Fibroblast of skin of back (primary cell): ENCODE results near the gene RNF212.
A peak's percentile ranks its signal among the peaks of the same experiment; 100 is the strongest.

ENCODE experiments used
- DNase-seq: peaks from one replicate; pipeline ENCODE4 v3.0.0-alpha.2; 2013

The RNF212 gene

GRCh38 chr4:1112821-1113182 is 562 bp downstream of the RNF212 start:
- DNase-seq = no peak

DNA sequence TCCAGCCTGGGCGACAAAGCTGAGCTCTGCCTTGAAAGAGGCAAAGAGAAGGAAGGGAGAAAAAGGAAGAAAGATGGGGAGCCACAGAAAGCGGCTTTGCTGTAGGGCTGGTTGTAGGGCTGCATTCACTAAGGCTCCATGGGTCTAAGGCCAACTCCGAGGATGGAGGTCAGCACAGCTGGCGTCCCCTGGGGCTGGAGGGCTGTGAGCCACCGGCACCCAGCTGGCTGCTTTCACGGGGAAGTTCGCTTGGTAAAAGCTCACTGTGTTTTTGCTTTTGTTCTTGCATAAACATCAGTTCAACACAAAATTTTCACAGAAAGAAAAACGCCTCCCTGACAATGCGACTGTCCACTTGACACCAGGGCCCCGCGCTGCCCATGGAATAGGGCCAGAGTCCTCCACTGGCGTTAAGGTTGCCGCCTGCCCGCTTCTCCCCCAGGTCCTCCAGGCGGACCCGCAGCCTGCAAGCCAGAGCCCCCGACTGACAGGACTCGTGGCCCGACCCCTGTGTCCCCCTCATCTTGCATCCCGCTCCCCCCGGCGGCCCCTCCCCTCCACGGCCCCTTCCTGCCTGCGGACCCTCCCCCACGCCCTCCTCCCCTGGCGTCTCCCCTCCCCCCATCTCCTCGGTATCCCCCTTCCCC is 1.1 kb downstream of the RNF212 start:
- DNase-seq = no peak

- DNase-seq = no peak
Observed at GRCh38 chr4:1111259-1111809, 2.0 kb downstream of the RNF212 start.

GRCh38 chr4:1109898-1110506 is 3.4 kb downstream of the RNF212 start:
- DNase-seq = peak; percentile 8

- no peak for DNase-seq
Observed at GRCh38 chr4:1109333-1109732, 4.0 kb downstream of the RNF212 start.

GRCh38 chr4:1105662-1106061 is 7.7 kb downstream of the RNF212 start:
- DNase-seq = no peak

GRCh38 chr4:1105067-1105466 is 8.3 kb downstream of the RNF212 start:
- DNase-seq = no peak

DNA sequence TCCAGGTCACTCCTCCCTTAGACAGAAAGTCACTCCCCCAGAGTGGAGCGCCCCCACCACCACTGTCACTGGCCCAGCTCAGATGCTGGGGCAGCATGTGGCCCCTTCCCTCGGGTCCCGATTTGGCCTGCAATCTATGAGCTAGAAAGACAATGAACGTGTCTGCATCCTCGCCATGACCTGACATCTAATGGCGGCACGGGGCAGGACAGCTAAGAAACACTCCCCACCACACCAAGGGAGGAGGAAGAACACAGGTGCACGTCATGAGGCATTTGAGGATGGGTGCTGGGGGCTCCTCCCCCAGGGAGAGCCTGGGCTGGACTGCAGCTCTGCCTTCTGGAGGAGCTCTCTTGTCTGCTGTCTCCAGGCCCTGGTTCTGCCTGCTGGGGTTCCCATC is 8.7 kb downstream of the RNF212 start:
- no peak for DNase-seq

GRCh38 chr4:1099684-1100335 is 13.6 kb downstream of the RNF212 start:
- no peak for DNase-seq

DNA sequence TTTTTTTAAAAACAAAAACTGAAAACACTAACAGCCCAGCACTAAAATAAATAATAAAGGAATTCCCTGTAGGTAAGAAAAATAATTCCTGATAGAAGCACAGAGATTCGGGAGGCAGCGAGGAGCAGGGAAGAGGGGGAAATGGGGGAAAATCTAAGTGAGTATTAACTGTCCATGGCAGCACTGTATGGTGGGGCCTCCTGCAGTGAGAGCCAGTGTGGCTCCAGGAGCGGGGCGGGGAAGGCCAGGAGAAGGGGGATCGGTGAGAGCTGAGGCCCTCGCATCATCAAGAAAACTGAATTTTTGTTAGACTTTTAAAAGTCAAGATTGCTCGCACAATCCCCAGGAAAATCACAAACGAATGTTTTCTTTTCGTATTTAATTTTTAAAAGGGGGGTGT is 14.1 kb downstream of the RNF212 start:
- no peak for DNase-seq

DNA sequence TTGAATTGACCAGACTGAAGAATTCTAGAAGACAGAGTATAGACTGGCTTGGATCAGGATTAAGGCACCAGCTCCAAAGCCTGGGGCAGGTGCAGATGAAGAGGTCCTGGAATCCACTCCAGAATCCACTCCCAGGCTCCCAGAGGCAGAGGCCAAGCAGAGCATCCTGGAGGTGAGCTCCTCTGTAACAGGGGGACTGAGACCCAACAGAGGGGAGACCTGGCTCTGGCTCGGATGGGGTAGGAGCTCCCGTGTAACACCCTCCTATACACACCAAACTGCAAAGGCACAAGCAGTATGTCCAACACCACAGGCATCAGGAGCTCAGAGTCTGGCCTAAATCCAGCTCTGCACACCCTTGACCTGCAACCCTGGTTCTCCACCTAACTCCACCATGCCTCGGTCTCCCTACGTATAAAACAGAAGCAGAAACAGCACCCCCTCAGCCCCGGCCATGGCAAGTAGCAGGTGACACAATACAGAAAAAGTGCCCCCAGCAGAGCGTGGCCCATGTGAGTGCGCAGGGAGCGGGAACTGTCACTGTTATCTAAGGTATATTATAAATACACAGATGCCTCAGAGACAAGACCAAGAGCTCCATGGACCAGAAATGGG is 14.9 kb downstream of the RNF212 start:
- DNase-seq = no peak

DNA sequence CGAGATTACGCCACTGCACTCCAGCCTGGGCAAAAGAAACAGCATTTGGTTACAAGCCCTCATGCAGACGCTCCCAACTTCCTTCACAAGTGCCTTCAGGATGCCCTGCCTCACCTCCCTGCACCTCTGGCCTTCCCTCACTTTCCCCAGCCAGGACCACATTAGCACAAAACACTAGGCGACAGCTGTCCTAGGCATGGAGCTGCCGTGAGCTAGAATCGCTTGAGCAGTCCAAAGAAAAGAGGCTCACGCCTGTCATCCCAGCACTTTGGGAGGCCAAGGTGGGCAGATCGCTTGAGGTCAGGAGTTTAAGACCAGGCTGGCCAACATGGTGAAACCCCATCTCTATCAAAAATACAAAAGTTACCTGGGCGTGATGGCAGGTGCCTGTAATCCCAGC is 15.8 kb downstream of the RNF212 start:
- no peak for DNase-seq

GRCh38 chr4:1096841-1097240 is 16.5 kb downstream of the RNF212 start:
- no peak for DNase-seq

DNA sequence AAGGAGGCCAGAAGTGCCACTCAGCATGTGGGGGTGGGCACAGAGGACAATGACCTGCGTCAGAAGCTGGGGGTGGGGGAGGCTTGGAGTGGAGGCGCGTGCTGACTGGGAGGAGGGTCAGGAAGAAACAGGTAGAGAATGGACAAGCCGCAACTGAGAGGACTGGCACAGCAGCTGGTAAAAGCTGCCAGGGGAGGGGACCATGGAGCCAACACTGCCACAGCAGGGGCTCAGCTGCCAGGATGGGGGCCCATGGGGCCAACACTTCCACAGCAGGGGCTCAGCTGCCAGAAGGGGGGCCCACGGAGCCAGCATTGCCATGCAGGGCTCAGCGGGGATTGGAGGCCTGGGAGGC is 19.1 kb downstream of the RNF212 start:
- no peak for DNase-seq

DNA sequence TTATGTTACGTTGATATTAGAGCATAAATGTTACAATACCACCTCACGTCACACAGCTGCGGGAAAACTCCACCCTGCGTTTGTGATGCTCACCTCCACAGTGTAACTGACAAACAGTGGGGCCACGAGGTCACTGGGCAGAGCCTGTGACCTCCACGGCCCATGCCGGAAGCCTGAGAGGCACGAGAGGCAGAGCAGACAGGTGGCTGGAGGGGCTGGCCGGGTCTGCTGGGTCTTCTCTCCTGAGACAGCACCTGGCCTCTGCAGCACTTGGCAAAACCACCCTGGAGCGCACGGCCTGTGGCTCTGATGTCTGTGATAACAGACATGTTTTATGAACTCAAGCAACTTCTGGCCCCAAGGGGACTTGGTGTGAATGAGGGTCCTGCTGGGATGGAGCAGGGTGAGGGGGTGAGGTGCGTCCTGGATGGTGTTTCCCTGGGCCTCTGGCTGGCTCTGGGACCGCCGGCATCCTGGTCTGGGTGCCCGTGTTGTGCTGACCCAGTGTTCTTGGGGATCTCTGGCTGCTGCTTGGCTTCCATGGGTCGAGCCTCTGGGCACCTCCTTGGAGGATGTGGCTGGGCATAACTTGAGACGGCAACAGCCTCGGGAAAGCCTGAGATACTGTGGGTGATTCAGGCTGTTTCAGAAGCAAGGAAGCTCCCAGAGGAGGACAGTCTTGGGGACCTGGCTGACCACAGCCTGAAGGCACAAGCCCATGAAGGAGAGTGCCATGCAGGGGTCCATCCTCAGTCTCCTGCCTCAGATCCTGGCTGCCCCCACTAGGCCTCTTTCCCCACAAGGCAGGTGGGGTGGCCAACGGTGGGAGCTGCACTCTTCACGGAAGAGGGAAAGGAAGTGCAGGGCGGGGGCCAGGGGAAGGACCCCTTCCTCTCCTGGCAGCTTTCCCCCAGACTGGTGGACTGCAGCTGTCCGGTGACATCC is 19.7 kb downstream of the RNF212 start:
- no peak for DNase-seq

GRCh38 chr4:1092983-1093361 is 20.4 kb downstream of the RNF212 start:
- no peak for DNase-seq

- DNase-seq = no peak
Observed at GRCh38 chr4:1092026-1092982, 21.1 kb downstream of the RNF212 start.

- no peak for DNase-seq
Observed at GRCh38 chr4:1091561-1091995, 21.8 kb downstream of the RNF212 start.

DNA sequence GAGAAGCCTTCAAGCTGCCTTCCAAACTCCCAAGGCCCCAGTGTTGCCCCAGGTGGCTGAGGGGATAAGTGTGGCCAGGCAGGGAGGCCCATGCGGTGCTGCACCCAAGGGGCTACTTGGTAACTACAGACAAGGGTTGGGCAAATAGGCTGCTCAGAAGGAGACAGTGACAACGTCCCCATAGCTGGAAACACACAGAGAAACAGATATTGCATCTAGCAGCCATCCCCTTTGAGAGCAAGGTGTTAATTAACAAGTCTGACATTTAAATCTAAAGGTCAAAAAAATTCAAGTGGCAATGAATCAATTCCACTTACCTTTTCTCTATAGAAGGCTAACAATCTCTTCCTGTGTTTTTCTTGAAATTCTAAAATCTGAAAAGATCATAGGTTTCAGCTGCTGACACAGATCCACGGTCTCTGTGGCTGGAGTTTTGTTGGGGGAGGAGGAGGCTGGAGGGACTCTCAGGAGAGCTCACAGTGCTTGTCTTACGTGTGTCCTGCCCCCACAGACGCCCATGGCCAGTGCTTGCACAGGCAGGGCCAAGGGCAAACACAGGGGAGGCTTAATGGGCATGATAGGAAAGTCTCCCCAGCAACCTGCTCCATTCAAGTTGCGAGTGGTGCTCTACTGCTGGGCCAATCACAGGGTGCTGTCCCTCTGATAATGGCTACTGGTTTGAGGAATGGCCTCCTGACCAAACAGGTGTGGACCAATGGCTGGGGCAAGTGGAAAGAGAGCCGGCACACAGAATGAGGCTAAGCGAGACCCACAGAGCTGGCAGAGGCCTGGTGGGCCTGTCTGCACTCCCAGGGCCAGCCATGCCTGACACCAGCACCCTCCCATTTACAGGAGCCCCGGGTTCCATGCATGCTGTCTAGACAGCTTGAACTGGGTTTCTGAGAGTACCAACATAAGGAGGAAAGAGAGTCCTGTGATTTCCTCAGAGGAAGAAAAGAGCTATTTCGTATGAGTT is 22.6 kb downstream of the RNF212 start:
- DNase-seq = no peak

DNA sequence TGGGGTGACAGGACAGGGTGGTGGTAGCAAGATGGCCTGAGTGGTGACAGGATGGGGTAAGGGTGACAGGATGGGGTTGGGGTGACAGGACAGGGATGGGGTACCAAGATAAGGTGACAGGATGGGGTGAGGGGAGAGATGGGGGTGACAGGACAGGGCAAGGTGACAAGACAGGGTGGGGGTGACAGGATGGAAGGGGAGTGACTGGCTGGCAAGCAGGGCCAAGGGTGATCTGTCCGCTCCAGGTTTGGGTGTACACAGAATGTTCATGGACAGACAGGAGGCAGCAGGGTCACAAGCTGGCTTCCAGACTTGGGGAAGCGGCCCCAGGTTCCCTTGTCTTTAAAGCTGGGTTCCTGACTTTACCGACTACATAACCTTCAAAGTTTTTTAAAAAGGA is 23.3 kb downstream of the RNF212 start:
- no peak for DNase-seq
